Epidermal melanocyte (primary cell): ENCODE measurements around the gene TMOD2.
A peak's percentile ranks its signal among the peaks of the same experiment; 100 is the strongest.

ENCODE experiments used
- DNase-seq: peaks from one replicate; pipeline ENCODE4 v3.0.0; 2011; ENCODE audit warnings: low spot score; ENCODE audit not compliant: insufficient read length

TMOD2 gene

GRCh38 chr15:51750792-51751696 lies at the start of gene TMOD2:
Gene TMOD2 (plus strand): TSS chr15:51751597. CDS start chr15:51766442, 14,845 bp downstream.
- no peak for DNase-seq

- no peak for DNase-seq
Observed at GRCh38 chr15:51702710-51703109, 48.7 kb upstream of the TMOD2 start.

GRCh38 chr15:51706291-51706690 lies 45.1 kb upstream of the TMOD2 start:
- DNase-seq, result no peak

GRCh38 chr15:51706926-51707608 lies 44.3 kb upstream of the TMOD2 start:
- no peak for DNase-seq

GRCh38 chr15:51708013-51708412 lies 43.4 kb upstream of the TMOD2 start:
- DNase-seq, result no peak

- DNase-seq, result no peak
Observed at GRCh38 chr15:51709031-51709430, 42.4 kb upstream of the TMOD2 start.

GRCh38 chr15:51714162-51714561 lies 37.2 kb upstream of the TMOD2 start:
- no peak for DNase-seq

GRCh38 chr15:51714911-51715310 lies 36.5 kb upstream of the TMOD2 start:
- no peak for DNase-seq

- DNase-seq, result no peak
Observed at GRCh38 chr15:51718219-51718618, 33.2 kb upstream of the TMOD2 start.

GRCh38 chr15:51718746-51719145 lies 32.7 kb upstream of the TMOD2 start:
- no peak for DNase-seq

GRCh38 chr15:51720201-51720995 lies 31.0 kb upstream of the TMOD2 start:
- no peak for DNase-seq

GRCh38 chr15:51721199-51721960 lies 30.0 kb upstream of the TMOD2 start:
- no peak for DNase-seq

- no peak for DNase-seq
Observed at GRCh38 chr15:51724199-51724598, 27.2 kb upstream of the TMOD2 start.

GRCh38 chr15:51724673-51725072 lies 26.7 kb upstream of the TMOD2 start:
- no peak for DNase-seq

GRCh38 chr15:51726302-51727073 lies 24.9 kb upstream of the TMOD2 start:
- peak; percentile 70 for DNase-seq

- no peak for DNase-seq
Observed at GRCh38 chr15:51727141-51727897, 24.1 kb upstream of the TMOD2 start.

GRCh38 chr15:51731549-51732267 lies 19.7 kb upstream of the TMOD2 start:
- DNase-seq, result no peak

GRCh38 chr15:51732646-51733045 lies 18.8 kb upstream of the TMOD2 start:
- no peak for DNase-seq
